CD14-positive monocyte (primary cell): ENCODE results near the gene PLA2G4B. TPM values are rescaled to one million over a fixed set of nuclear protein-coding genes. Genes with fewer than 3 reads are reported as not detected.

Experiments
- DNase-seq, 3 donors: peaks; one replicate each; pipeline ENCODE4 v3.0.0-alpha.2; 2011 to 2022
- H2AFZ ChIP-seq: 2 replicates; pipeline ENCODE4 v1.6.0; 2012; ENCODE audit warnings: mild to moderate bottlenecking, low read depth, low read length, inconsistent platforms; ENCODE audit not compliant: insufficient read depth, poor library complexity, severe bottlenecking
- H3K27ac ChIP-seq, 2 donors: 1 replicate in 1 of 2; 2 replicates in 1 of 2; pipeline ENCODE4 v1.5.1; 2012 to 2013; ENCODE audit warnings: low read length in 2 of 2, control low read depth in 1 of 2, inconsistent platforms in 1 of 2, low read depth in 1 of 2, mild to moderate bottlenecking in 1 of 2
- H3K27me3 ChIP-seq, 2 donors: one replicate each; pipeline versions ENCODE4 v1.6.0 to v1.6.1; 2011 to 2013; ENCODE audit warnings: low read length in 2 of 2; ENCODE audit not compliant: control insufficient read depth in 2 of 2, insufficient read depth in 2 of 2
- H3K36me3 ChIP-seq, 2 donors: replicated peaks in 1 of 2; 1 replicate in 1 of 2; 2 replicates in 1 of 2; pipeline versions ENCODE4 v1.5.1 to v1.6.1; 2012 to 2013; ENCODE audit warnings: low read length in 2 of 2, control low read depth in 1 of 2, inconsistent platforms in 1 of 2, mild to moderate bottlenecking in 1 of 2; ENCODE audit not compliant: insufficient read depth in 2 of 2, control insufficient read depth in 1 of 2
- H3K4me1 ChIP-seq, 2 donors: 1 replicate in 1 of 2; 2 replicates in 1 of 2; pipeline versions ENCODE4 v1.5.1 to v1.6.1; 2012 to 2013; ENCODE audit warnings: low read length in 2 of 2, control low read depth in 1 of 2, inconsistent platforms in 1 of 2, mild to moderate bottlenecking in 1 of 2, moderate library complexity in 1 of 2; ENCODE audit not compliant: insufficient read depth in 2 of 2, control insufficient read depth in 1 of 2
- H3K4me2 ChIP-seq: replicated peaks from 2 replicates; pipeline ENCODE3; 2012; ENCODE audit warnings: low read length, moderate library complexity, mild to moderate bottlenecking; ENCODE audit not compliant: poor library complexity, severe bottlenecking; ENCODE audit errors: extremely low read depth
- H3K4me3 ChIP-seq, 3 experiments: fragments of 200-600 bp in 1 of 3; sonication (generic) in 1 of 3; replicated peaks in 1 of 3; 1 replicate in 2 of 3; 2 replicates in 1 of 3; pipeline ENCODE4 v1.5.1; 2011 to 2013; ENCODE audit warnings: low read length in 3 of 3, mild to moderate bottlenecking in 3 of 3, control low read depth in 2 of 3, low read depth in 2 of 3, inconsistent platforms in 1 of 3, moderate library complexity in 1 of 3
- H3K79me2 ChIP-seq: 2 replicates; pipeline ENCODE4 v1.6.0; 2012; ENCODE audit warnings: mild to moderate bottlenecking, control low read depth, inconsistent platforms, low read length, moderate library complexity; ENCODE audit not compliant: insufficient read depth
- H3K9ac ChIP-seq: 2 replicates; pipeline ENCODE4 v1.6.0; 2017; ENCODE audit warnings: low read length, mild to moderate bottlenecking; ENCODE audit not compliant: insufficient read depth, poor library complexity, severe bottlenecking
- H3K9me3 ChIP-seq, 2 donors: replicated peaks in 1 of 2; 1 replicate in 1 of 2; 2 replicates in 1 of 2; pipeline versions ENCODE4 v1.5.1 to v1.6.1; 2012 to 2013; ENCODE audit warnings: low read length in 2 of 2, control low read depth in 1 of 2; ENCODE audit not compliant: control insufficient read depth in 1 of 2, insufficient read depth in 1 of 2
- H4K20me1 ChIP-seq: 2 replicates; pipeline ENCODE4 v1.6.0; 2012; ENCODE audit warnings: mild to moderate bottlenecking, low read length, control low read depth, moderate library complexity; ENCODE audit not compliant: insufficient read depth
- H3K27ac Mint-ChIP-seq, 7 donors: one replicate each; pipeline ENCODE4 v1.8.0; 2020; ENCODE audit warnings: mild to moderate bottlenecking in 7 of 7, mixed read lengths in 7 of 7, moderate library complexity in 6 of 7, inconsistent platforms in 2 of 7
- H3K27me3 Mint-ChIP-seq, 3 donors: one replicate each; pipeline ENCODE4 v1.8.0; 2021 to 2022; ENCODE audit warnings: low read depth in 3 of 3, mild to moderate bottlenecking in 3 of 3, mixed read lengths in 3 of 3, moderate library complexity in 3 of 3, inconsistent platforms in 1 of 3
- H3K36me3 Mint-ChIP-seq, 2 donors: one replicate each; pipeline ENCODE4 v1.8.0; 2020; ENCODE audit warnings: mixed read lengths in 2 of 2, inconsistent platforms in 1 of 2, mild to moderate bottlenecking in 1 of 2
- H3K4me1 Mint-ChIP-seq: one replicate; pipeline ENCODE4 v1.8.0; 2020; ENCODE audit warnings: mild to moderate bottlenecking, mixed read lengths
- H3K4me3 Mint-ChIP-seq, 2 donors: one replicate each; pipeline ENCODE4 v1.8.0; 2020; ENCODE audit warnings: mild to moderate bottlenecking in 2 of 2, mixed read lengths in 2 of 2, moderate library complexity in 1 of 2
- H3K9me3 Mint-ChIP-seq, 7 donors: one replicate each; pipeline ENCODE4 v1.8.0; 2020 to 2022; ENCODE audit warnings: mixed read lengths in 7 of 7, mild to moderate bottlenecking in 6 of 7, moderate library complexity in 6 of 7, inconsistent platforms in 2 of 7
- CTCF ChIP-seq: fragments of 200-600 bp; IDR thresholded peaks from one replicate; pipeline ENCODE4 v1.8.0; 2022; ENCODE audit warnings: antibody characterized with exemption, mild to moderate bottlenecking
- WGBS: methylation state at CpG from one replicate; pipeline ENCODE4 v1.1.5; 2013; ENCODE audit warnings: missing lambda C conversion rate; ENCODE audit not compliant: insufficient coverage; 5-methylcytosine and 5-hydroxymethylcytosine counted together
- intact Hi-C, 2 donors: fragments of 100-400 bp; cut with micrococcal nuclease; formaldehyde crosslinking; loops; one replicate each; pipeline versions ENCODE4 v1.15.0 to v1.15.1; 2023
- polyA plus RNA-seq, 3 donors: library from polyadenylated mRNA; depleted of rRNA in 1 of 3; unstranded in 2 of 3; stranded (reverse) in 1 of 3; fragments of 300-500 nt in 2 of 3; fragments of >200 nt in 1 of 3; fragmentation: Illumina TruSeq in 2 of 3; gene quantifications; 1 replicate in 2 of 3; 2 replicates in 1 of 3; pipeline ENCODE4 v1.2.3, GENCODE V29; 2012 to 2021

PLA2G4B gene
- polyA plus RNA-seq, 3 donors = 0.31 to 32.1 (median 1.6) TPM

GRCh38 chr15:41809121-41809520 is 29.5 kb upstream of the PLA2G4B start:
- no peaks in the 10 kb centered on the region for H3K79me2 ChIP-seq
- no peak for DNase-seq
- intact Hi-C loops = no loop called here

GRCh38 chr15:41809526-41810220 is 29.0 kb upstream of the PLA2G4B start:
- no peak for TF ChIP-seq CTCF
- Histone ChIP-seq H2AFZ (no peak overlapping the region), H3K4me3 (no peak overlapping the region), H3K27me3 (no peaks in the 10 kb centered on the region), H3K4me1 (peaks cover 0 to 3% of the 10 kb centered on the region in 2 donors), H3K4me2 (no peak overlapping the region), H4K20me1 (no peaks in the 10 kb centered on the region), H3K36me3 (peaks cover 12 to 39% of the 10 kb centered on the region in 2 donors), H3K9ac (no peak overlapping the region), H3K27ac (no peak overlapping the region), H3K79me2 (no peaks in the 10 kb centered on the region), H3K9me3 (no peaks in the 10 kb centered on the region)
- H3K27me3 Mint-ChIP-seq = peaks cover 0 to 1% (median 0%) of the 10 kb centered on the region in 3 donors
- H3K36me3 Mint-ChIP-seq = peaks cover 35 to 37% of the 10 kb centered on the region in 2 donors
- no peak for DNase-seq
- intact Hi-C loops = loop anchor here (2.0 to 10.0 kb wide), 3 partner anchors 37 to 207 kb away; no protein-coding TSS in a partner anchor
- peaks cover 0 to 1% (median 0%) of the 10 kb centered on the region in 7 donors for H3K9me3 Mint-ChIP-seq
- WGBS = 31% methylated on average over 10 of the region's 12 CpGs
- H3K4me1 Mint-ChIP-seq = peaks cover 4% of the 10 kb centered on the region
- H3K4me3 Mint-ChIP-seq = no peak overlapping the region
- peak overlapping the region in 2 of 7 donors; percentile 59 to 63 for H3K27ac Mint-ChIP-seq

More at GRCh38 chr15:41809121-41809520, 29.5 kb upstream of the PLA2G4B start:
- no CpG with 5 or more reads among the region's 2 CpGs for WGBS
- H2AFZ ChIP-seq = no peak overlapping the region
- no peak for TF ChIP-seq CTCF
- no peaks in the 10 kb centered on the region for H3K9me3 ChIP-seq
- H3K36me3 ChIP-seq = peaks cover 8 to 34% of the 10 kb centered on the region in 2 donors
- peaks cover 30 to 34% of the 10 kb centered on the region in 2 donors for H3K36me3 Mint-ChIP-seq
- H3K9me3 Mint-ChIP-seq = peaks cover 0 to 1% (median 0%) of the 10 kb centered on the region in 7 donors
- no peak overlapping the region for H3K4me3 ChIP-seq
- H3K4me1 Mint-ChIP-seq = peaks cover 4% of the 10 kb centered on the region
- no peak overlapping the region for H3K27ac ChIP-seq
- H3K27me3 ChIP-seq = no peaks in the 10 kb centered on the region
- peaks cover 0 to 3% of the 10 kb centered on the region in 2 donors for H3K4me1 ChIP-seq
- no peak overlapping the region for H3K4me2 ChIP-seq
- H3K27me3 Mint-ChIP-seq = peaks cover 0 to 1% (median 0%) of the 10 kb centered on the region in 3 donors
- H4K20me1 ChIP-seq = no peaks in the 10 kb centered on the region
- H3K9ac ChIP-seq = no peak overlapping the region
- H3K4me3 Mint-ChIP-seq = no peak overlapping the region
- peak overlapping the region in 1 of 7 donors; percentile 43 for H3K27ac Mint-ChIP-seq
